ENCODE data around the gene ZNF569. TPM values are rescaled to one million over a fixed set of nuclear protein-coding genes. Genes with fewer than 3 reads are reported as not detected.
A peak's percentile ranks its signal among the peaks of the same experiment; 100 is the strongest.

ZNF569 gene
- total RNA-seq, 1 experiment from 2014 or later: 3.8 TPM

- no peaks in the 10 kb centered on the region for H3K4me1 Mint-ChIP-seq (ENCODE audit: low read depth, unreplicated experiment)
- no peak for TF ChIP-seq CTCF (IDR thresholded peaks at IDR 0.05; ENCODE audit: unreplicated experiment)
- H3K27me3 Mint-ChIP-seq (ENCODE audit: unreplicated experiment): no peaks in the 10 kb centered on the region
- CTCF ChIA-PET: no interaction called here
- no peak for DNase-seq
- H3K36me3 Mint-ChIP-seq (ENCODE audit: insufficient read depth, unreplicated experiment): no peaks in the 10 kb centered on the region
- peaks cover 25% of the 10 kb centered on the region for H3K9me3 Mint-ChIP-seq (ENCODE audit: low read depth, unreplicated experiment)
- intact Hi-C loops (cut with micrococcal nuclease; ENCODE audit: unreplicated experiment): no loop called here
- H3K27ac Mint-ChIP-seq (ENCODE audit: unreplicated experiment): no peak overlapping the region
- H3K4me3 Mint-ChIP-seq (ENCODE audit: low read depth, unreplicated experiment): no peak overlapping the region
- BruUV-seq (replicated peaks): no TSS peak
These were observed 17.3 kb upstream of the ZNF569 start for GRCh38 chr19:37484406-37485168.

GRCh38 chr19:37472165-37472564 is 4.9 kb upstream of the ZNF569 start:
- peaks cover 17% of the 10 kb centered on the region for H3K9me3 Mint-ChIP-seq (ENCODE audit: low read depth, unreplicated experiment)
- H3K4me3 Mint-ChIP-seq (ENCODE audit: low read depth, unreplicated experiment): no peak overlapping the region
- H3K36me3 Mint-ChIP-seq (ENCODE audit: insufficient read depth, unreplicated experiment): peaks cover 20% of the 10 kb centered on the region
- TF ChIP-seq CTCF (IDR thresholded peaks at IDR 0.05; ENCODE audit: unreplicated experiment): no peak
- H3K27ac Mint-ChIP-seq (ENCODE audit: unreplicated experiment): no peak overlapping the region
- CTCF ChIA-PET: no interaction called here
- BruUV-seq (replicated peaks): no TSS peak
- intact Hi-C loops (cut with micrococcal nuclease; ENCODE audit: unreplicated experiment): no loop called here
- no peak for DNase-seq
- no peaks in the 10 kb centered on the region for H3K27me3 Mint-ChIP-seq (ENCODE audit: unreplicated experiment)
- H3K4me1 Mint-ChIP-seq (ENCODE audit: low read depth, unreplicated experiment): no peaks in the 10 kb centered on the region

- intact Hi-C loops (cut with micrococcal nuclease; ENCODE audit: unreplicated experiment): no loop called here
- TSS peak; percentile 33 for BruUV-seq (replicated peaks)
- Mint-ChIP-seq H3K27ac (ENCODE audit: unreplicated experiment) (no peak overlapping the region), H3K4me3 (ENCODE audit: low read depth, unreplicated experiment) (peak overlapping the region; percentile 92), H3K36me3 (ENCODE audit: insufficient read depth, unreplicated experiment) (peaks cover 28% of the 10 kb centered on the region), H3K27me3 (ENCODE audit: unreplicated experiment) (no peaks in the 10 kb centered on the region), H3K9me3 (ENCODE audit: low read depth, unreplicated experiment) (peaks cover 7% of the 10 kb centered on the region), H3K4me1 (ENCODE audit: low read depth, unreplicated experiment) (no peaks in the 10 kb centered on the region)
- CTCF ChIA-PET: interaction anchor here (0.7 kb wide), 1 partner anchor 124 kb away, joined by 4 read pairs; the partner anchor contains the start of genes ZNF540 and ZNF571
- no peak for TF ChIP-seq CTCF (IDR thresholded peaks at IDR 0.05; ENCODE audit: unreplicated experiment)
- no peak for DNase-seq
These were observed 3.0 kb upstream of the ZNF569 start for GRCh38 chr19:37470216-37470615.

- TF ChIP-seq CTCF (IDR thresholded peaks at IDR 0.05; ENCODE audit: unreplicated experiment): no peak
- peak; percentile 87 for DNase-seq
- H3K27ac Mint-ChIP-seq (ENCODE audit: unreplicated experiment): peak within 1 kb of the TSS; percentile 57
- CTCF ChIA-PET: interaction anchor here (0.6 to 1.0 kb wide), 3 partner anchors 15 to 156 kb away, joined by 4 to 7 read pairs (median 6); no protein-coding TSS in a partner anchor
- peaks cover 14% of the 10 kb centered on the region for H3K9me3 Mint-ChIP-seq (ENCODE audit: low read depth, unreplicated experiment)
- H3K36me3 Mint-ChIP-seq (ENCODE audit: insufficient read depth, unreplicated experiment): peaks cover 28% of the 10 kb centered on the region
- BruUV-seq (replicated peaks): no TSS peak
- H3K4me3 Mint-ChIP-seq (ENCODE audit: low read depth, unreplicated experiment): peak within 1 kb of the TSS; percentile 92
- H3K4me1 Mint-ChIP-seq (ENCODE audit: low read depth, unreplicated experiment): no peaks in the 10 kb centered on the region
- no peaks in the 10 kb centered on the region for H3K27me3 Mint-ChIP-seq (ENCODE audit: unreplicated experiment)
- intact Hi-C loops (cut with micrococcal nuclease; ENCODE audit: unreplicated experiment): no loop called here
These were observed 1.9 kb upstream of the ZNF569 start, which contains the start of gene ZNF570 for GRCh38 chr19:37468961-37469777. Gene ZNF570 (plus strand): TSS chr19:37469356. CDS start chr19:37470355, 999 bp downstream.

Measured in Calu3 (cell line).